Measurements from ENCODE around the gene ZC3H15.

Gene ZC3H15

GRCh38 chr2:186497928-186498327, 11.9 kb downstream of the ZC3H15 start:
- no peak for TF ChIP-seq SIN3A (IDR thresholded peaks at IDR 0.05; ENCODE audit: borderline replicate concordance, insufficient read depth, low read length)
- TF ChIP-seq TAF1 (IDR thresholded peaks at IDR 0.05; ENCODE audit: borderline replicate concordance, insufficient read depth, low read length): no peak
- no peak for TF ChIP-seq POLR2AphosphoS5 (IDR thresholded peaks at IDR 0.05; ENCODE audit: low read depth, low read length)
- no peak for TF ChIP-seq FOXP2 (optimal IDR thresholded peaks at IDR 0.05; ENCODE audit: borderline replicate concordance, extremely low read depth, extremely low read length, insufficient read depth)
- no peak for TF ChIP-seq REST (IDR thresholded peaks at IDR 0.05; ENCODE audit: insufficient read depth in 1 of 2, low read depth in 2 of 2, low read length in 2 of 2)

GRCh38 chr2:186498834-186499233, 12.8 kb downstream of the ZC3H15 start:
- no peak for TF ChIP-seq TAF1 (IDR thresholded peaks at IDR 0.05; ENCODE audit: borderline replicate concordance, insufficient read depth, low read length)
- TF ChIP-seq POLR2AphosphoS5 (IDR thresholded peaks at IDR 0.05; ENCODE audit: low read depth, low read length): no peak
- no peak for TF ChIP-seq FOXP2 (optimal IDR thresholded peaks at IDR 0.05; ENCODE audit: borderline replicate concordance, extremely low read depth, extremely low read length, insufficient read depth)
- no peak for TF ChIP-seq REST (IDR thresholded peaks at IDR 0.05; ENCODE audit: insufficient read depth in 1 of 2, low read depth in 2 of 2, low read length in 2 of 2)
- no peak for TF ChIP-seq SIN3A (IDR thresholded peaks at IDR 0.05; ENCODE audit: borderline replicate concordance, insufficient read depth, low read length)

- TF ChIP-seq POLR2AphosphoS5 (IDR thresholded peaks at IDR 0.05; ENCODE audit: low read depth, low read length) (no peak), FOXP2 (optimal IDR thresholded peaks at IDR 0.05; ENCODE audit: borderline replicate concordance, extremely low read depth, extremely low read length, insufficient read depth) (no peak), REST (IDR thresholded peaks at IDR 0.05; ENCODE audit: insufficient read depth in 1 of 2, low read depth in 2 of 2, low read length in 2 of 2) (no peak), TAF1 (IDR thresholded peaks at IDR 0.05; ENCODE audit: borderline replicate concordance, insufficient read depth, low read length) (no peak), SIN3A (IDR thresholded peaks at IDR 0.05; ENCODE audit: borderline replicate concordance, insufficient read depth, low read length) (no peak)
Measured at GRCh38 chr2:186503827-186504606, 18.0 kb downstream of the ZC3H15 start.

- TF ChIP-seq SIN3A (IDR thresholded peaks at IDR 0.05; ENCODE audit: borderline replicate concordance, insufficient read depth, low read length): no peak
- TF ChIP-seq REST (IDR thresholded peaks at IDR 0.05; ENCODE audit: insufficient read depth in 1 of 2, low read depth in 2 of 2, low read length in 2 of 2): no peak
- TF ChIP-seq FOXP2 (optimal IDR thresholded peaks at IDR 0.05; ENCODE audit: borderline replicate concordance, extremely low read depth, extremely low read length, insufficient read depth): no peak
- no peak for TF ChIP-seq POLR2AphosphoS5 (IDR thresholded peaks at IDR 0.05; ENCODE audit: low read depth, low read length)
- TF ChIP-seq TAF1 (IDR thresholded peaks at IDR 0.05; ENCODE audit: borderline replicate concordance, insufficient read depth, low read length): no peak
Measured at GRCh38 chr2:186508263-186508662, 22.2 kb downstream of the ZC3H15 start.

Measured in PFSK-1 (cell line).